ENCODE measurements around the gene RNF17. TPM values are rescaled to one million over a fixed set of nuclear protein-coding genes. Genes with fewer than 3 reads are reported as not detected.

Gene RNF17
- total and polyA plus RNA-seq, 10 of the 15 experiments (the other 5 are each of a cell fraction or from before 2014, with no cell fraction given) = not detected

DNA sequence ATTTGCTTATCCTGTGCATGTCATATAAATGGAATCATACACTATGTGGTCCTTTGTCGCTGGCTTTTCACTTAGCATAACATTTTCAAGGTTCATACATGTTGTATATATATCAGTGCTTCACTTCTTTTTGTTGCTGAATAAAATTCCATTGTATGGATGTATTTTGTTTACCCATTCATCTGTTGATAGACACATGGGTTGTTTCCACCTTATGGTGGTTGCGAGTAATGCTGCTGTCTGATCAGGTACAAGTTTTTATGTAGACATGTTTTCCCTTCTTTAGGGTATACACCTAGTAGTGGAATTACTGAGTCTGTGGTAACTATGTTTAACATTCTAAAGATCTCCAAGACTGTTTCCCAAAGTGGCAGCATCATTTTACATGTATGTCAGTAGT is 102.5 kb downstream of the RNF17 start:
- H3K4me3 ChIP-seq = no peak overlapping the region
- no peak overlapping the region for H3K4me2 ChIP-seq (ENCODE audit: control insufficient read depth, insufficient read depth)
- ChIA-PET RAD21 (ENCODE audit: unreplicated experiment) (interaction anchor here (1.7 kb wide), 1 partner anchor 22 kb away, joined by 5 read pairs; no protein-coding TSS in a partner anchor), POLR2A (no interaction called here), SMC1A (ENCODE audit: uncharacterized antibody, unreplicated experiment) (interaction anchor here (0.9 to 1.5 kb wide), 4 partner anchors 17 to 52 kb away, joined by 3 to 4 read pairs (median 4); no protein-coding TSS in a partner anchor), CTCF (interaction anchor here (0.6 to 1.6 kb wide), 6 partner anchors 9 to 103 kb away, joined by 3 to 9 read pairs (median 3); no protein-coding TSS in a partner anchor)
- in situ Hi-C loops (cut with MboI) = no loop called here
- no peak for DNase-seq (ENCODE audit: low read depth, low spot score)
- H4K20me1 ChIP-seq (ENCODE audit: control insufficient read depth, insufficient read depth) = no peaks in the 10 kb centered on the region
- TF ChIP-seq TCF12 (IDR thresholded peaks at IDR 0.05; ENCODE audit: low read depth, low read length) (no peak), ZBED1 (IDR thresholded peaks at IDR 0.05; ENCODE audit: borderline replicate concordance) (no peak)
- no peaks in the 10 kb centered on the region for H3K4me1 ChIP-seq (ENCODE audit: control insufficient read depth, insufficient read depth, low read length)
- no peak overlapping the region for H2AFZ ChIP-seq (ENCODE audit: control insufficient read depth, low read depth, low read length)
- H3K79me2 ChIP-seq (ENCODE audit: control insufficient read depth, insufficient read depth, low read length) = no peaks in the 10 kb centered on the region
- H3K9me3 ChIP-seq (replicated peaks; ENCODE audit: control insufficient read depth, insufficient read depth, low read length) = no peaks in the 10 kb centered on the region; the same call in 2 of the 3 replicates
- no peaks in the 10 kb centered on the region for H3K36me3 ChIP-seq (ENCODE audit: control insufficient read depth in 2 of 2, insufficient read depth in 2 of 2, low read length in 1 of 2)
- no peak for ATAC-seq
- WGBS (ENCODE audit: insufficient coverage, insufficient replicate concordance, low lambda C conversion rate, missing lambda C conversion rate) = 80% methylated on average over 2 of the region's 2 CpGs
- no peaks in the 10 kb centered on the region for H3K27me3 ChIP-seq (replicated peaks in 1 of 2; ENCODE audit: control insufficient read depth in 2 of 2, insufficient read depth in 2 of 2, low read length in 1 of 2)
- no peak overlapping the region for H3K9ac ChIP-seq (ENCODE audit: control insufficient read depth, insufficient read depth, low read length)
- intact Hi-C loops (cut with micrococcal nuclease; ENCODE audit: unreplicated experiment) = no loop called here
- H3K27ac ChIP-seq (ENCODE audit: control insufficient read depth, insufficient read depth) = no peak overlapping the region
- no TSS peak for BruUV-seq (replicated peaks)
- FAIRE-seq = no peak

DNA sequence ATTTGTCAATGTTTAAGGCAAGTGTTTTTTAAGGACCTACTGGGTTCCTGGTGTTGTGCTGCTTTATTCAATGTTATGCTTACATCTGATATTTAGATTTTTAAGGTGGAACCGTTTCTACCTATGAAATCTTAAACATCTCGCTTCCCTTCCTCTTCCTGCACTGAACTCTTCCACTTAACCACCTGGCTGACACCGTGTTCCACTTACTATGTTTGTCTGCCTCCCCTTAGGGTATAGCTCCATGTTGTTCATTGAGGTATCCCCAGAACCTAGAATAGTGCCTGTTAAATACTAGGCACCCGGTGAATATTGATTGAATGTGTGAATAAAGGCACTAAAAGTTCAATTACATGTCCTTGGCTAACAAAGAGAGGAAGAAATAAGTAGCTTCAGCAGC is 104.9 kb downstream of the RNF17 start:
- SMC1A ChIA-PET (ENCODE audit: uncharacterized antibody, unreplicated experiment) = interaction anchor here (0.6 kb wide), 1 partner anchor 9 kb away, joined by 3 read pairs; no protein-coding TSS in a partner anchor

More for the DNA sequence above, 104.9 kb downstream of the RNF17 start:
- ChIA-PET CTCF (interaction anchor here (0.7 kb wide), 1 partner anchor 99 kb away, joined by 3 read pairs; no protein-coding TSS in a partner anchor), POLR2A (no interaction called here), RAD21 (ENCODE audit: unreplicated experiment) (no interaction called here)
- 67% methylated on average over 4 of the region's 4 CpGs for WGBS (ENCODE audit: insufficient coverage, insufficient replicate concordance, low lambda C conversion rate, missing lambda C conversion rate)
- Histone ChIP-seq H3K9me3 (replicated peaks; ENCODE audit: control insufficient read depth, insufficient read depth, low read length) (no peaks in the 10 kb centered on the region; the same call in 2 of the 3 replicates), H2AFZ (ENCODE audit: control insufficient read depth, low read depth, low read length) (no peak overlapping the region; the same call in 1 of the 2 replicates), H3K27ac (ENCODE audit: control insufficient read depth, insufficient read depth) (no peak overlapping the region), H3K9ac (ENCODE audit: control insufficient read depth, insufficient read depth, low read length) (no peak overlapping the region), H4K20me1 (ENCODE audit: control insufficient read depth, insufficient read depth) (no peaks in the 10 kb centered on the region), H3K4me2 (ENCODE audit: control insufficient read depth, insufficient read depth) (no peak overlapping the region), H3K4me3 (no peak overlapping the region), H3K36me3 (ENCODE audit: control insufficient read depth in 2 of 2, insufficient read depth in 2 of 2, low read length in 1 of 2) (no peaks in the 10 kb centered on the region), H3K27me3 (replicated peaks in 1 of 2; ENCODE audit: control insufficient read depth in 2 of 2, insufficient read depth in 2 of 2, low read length in 1 of 2) (no peaks in the 10 kb centered on the region), H3K79me2 (ENCODE audit: control insufficient read depth, insufficient read depth, low read length) (no peaks in the 10 kb centered on the region), H3K4me1 (ENCODE audit: control insufficient read depth, insufficient read depth, low read length) (no peaks in the 10 kb centered on the region)
- FAIRE-seq (peak; percentile 68), ATAC-seq (no peak), DNase-seq (ENCODE audit: low read depth, low spot score) (no peak)
- in situ Hi-C loops (cut with MboI) (no loop called here), intact Hi-C loops (cut with micrococcal nuclease; ENCODE audit: unreplicated experiment) (no loop called here)
- TF ChIP-seq, protein P1, sequence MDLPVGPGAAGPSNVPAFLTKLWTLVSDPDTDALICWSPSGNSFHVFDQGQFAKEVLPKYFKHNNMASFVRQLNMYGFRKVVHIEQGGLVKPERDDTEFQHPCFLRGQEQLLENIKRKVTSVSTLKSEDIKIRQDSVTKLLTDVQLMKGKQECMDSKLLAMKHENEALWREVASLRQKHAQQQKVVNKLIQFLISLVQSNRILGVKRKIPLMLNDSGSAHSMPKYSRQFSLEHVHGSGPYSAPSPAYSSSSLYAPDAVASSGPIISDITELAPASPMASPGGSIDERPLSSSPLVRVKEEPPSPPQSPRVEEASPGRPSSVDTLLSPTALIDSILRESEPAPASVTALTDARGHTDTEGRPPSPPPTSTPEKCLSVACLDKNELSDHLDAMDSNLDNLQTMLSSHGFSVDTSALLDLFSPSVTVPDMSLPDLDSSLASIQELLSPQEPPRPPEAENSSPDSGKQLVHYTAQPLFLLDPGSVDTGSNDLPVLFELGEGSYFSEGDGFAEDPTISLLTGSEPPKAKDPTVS (IDR thresholded peaks at IDR 0.05; ENCODE audit: low read depth, low read length) = no peak
- TF ChIP-seq ZNF274 (IDR thresholded peaks at IDR 0.05; ENCODE audit: insufficient read depth, insufficient read length) = no peak
- no TSS peak for BruUV-seq (replicated peaks)

All from GM12878 (cell line).